Ramos (cell line): Measurements from ENCODE around the gene RFC2.

ENCODE experiments used
- in situ Hi-C: fragments of 300-500 bp; cut with MboI; formaldehyde crosslinking; loops from one replicate; pipeline ENCODE4 v1.14.3; 2022; ENCODE audit warnings: low sequenced_read_pairs; ENCODE audit not compliant: unreplicated experiment

RFC2 gene

DNA sequence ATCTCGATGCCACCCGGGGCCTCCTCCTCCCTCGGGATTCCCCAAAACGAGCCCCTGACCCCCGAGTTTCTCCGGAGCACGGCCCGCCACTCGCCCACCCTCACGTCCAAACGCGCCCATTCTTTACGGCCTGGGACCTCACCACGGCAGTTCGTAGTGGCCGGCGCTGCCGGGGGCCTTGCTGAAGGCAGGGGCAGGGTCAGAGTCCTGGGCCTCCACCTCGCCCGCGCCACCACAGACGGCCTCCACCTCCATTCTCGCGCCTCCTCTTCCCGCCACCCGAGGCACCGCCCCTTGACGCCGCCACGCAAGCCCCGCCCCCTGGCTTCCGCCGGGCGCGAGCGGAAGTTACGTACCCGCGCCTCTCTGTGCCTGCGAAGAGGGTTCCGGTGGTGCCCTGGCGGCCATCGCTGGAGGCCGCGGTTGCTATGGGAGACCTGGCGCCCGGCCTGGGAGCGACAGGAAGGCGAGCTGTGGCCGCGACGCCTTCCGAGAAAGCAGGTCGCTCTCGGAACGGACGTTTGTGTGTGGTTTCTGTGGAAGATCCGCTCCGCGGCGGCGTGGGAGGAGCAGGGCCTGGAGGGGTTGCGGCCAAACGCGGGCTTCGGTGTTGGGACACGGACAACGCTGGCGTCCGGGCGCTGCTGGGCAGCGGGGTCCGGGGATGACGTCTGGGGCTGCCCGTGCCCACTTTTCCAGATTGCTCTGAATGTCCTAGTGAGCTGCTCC, at the start of gene RFC2:
RFC2 (minus strand) TSS at position 271 of the 729 bp plus-strand sequence; CDS start at position 255, 16 bp downstream.
- in situ Hi-C loops, result no loop called here

DNA sequence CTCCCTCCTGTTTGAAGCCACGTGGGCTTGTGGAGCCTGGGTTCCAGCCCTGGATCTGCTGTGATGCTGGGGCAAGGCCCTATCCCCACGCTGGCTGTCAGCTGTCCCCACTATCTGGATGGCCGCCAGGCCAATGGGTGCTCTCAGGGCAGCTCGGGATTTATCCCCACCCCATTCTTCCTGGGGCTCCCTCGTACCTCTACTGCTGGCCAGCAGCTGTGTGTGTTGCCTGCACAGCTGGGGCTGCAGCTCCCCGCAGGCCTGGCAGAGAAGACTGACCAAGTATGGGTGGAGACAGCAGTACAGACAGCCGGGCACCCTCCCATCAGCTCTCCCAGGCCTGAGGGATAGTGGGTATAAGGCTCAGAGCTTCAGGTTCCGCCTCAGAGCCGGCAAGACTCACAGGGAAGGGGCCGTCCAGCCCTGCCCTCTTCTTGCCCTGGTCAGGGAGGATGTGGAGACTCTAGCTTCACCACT, 48.6 kb upstream of the RFC2 start:
- in situ Hi-C loops, result no loop called here

DNA sequence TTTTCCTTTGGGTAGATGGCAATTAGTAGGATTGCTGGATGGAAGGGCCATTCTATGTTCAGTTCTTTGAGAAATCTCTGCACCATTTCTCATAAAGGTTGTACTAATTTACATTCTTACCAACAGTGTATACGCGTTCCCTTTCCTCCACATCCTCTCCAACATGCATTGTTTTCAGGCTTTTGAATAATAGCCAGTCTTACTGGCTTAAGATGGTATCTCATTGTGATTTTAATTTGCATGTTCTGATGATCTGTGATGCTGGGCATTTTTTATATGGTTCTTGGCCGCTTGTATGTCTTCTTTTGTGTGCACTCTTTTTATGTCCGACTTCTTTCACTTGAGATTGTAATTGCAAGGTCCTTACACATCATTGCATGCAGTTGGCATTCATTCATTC, 46.7 kb upstream of the RFC2 start:
- in situ Hi-C loops, result no loop called here

DNA sequence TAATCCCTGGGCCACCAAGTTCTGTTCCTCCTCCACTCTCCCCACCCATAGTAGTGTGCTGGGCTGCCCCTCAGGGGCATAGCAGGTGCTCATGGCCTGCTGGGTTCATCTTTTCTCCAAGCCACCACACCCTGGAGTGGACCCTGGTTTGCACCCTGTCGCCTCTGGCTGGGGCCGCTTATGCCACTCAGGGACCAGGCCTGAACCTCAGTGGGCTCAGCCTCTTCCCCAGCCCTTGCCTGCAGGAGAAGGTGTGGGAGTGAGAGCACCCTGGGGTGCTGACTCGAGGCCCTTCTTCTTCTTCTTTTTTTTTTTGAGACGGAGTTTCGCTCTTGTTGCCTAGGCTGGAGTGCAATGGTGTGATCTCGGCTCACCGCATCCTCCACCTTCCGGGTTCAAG, 45.2 kb upstream of the RFC2 start:
- in situ Hi-C loops, result no loop called here

DNA sequence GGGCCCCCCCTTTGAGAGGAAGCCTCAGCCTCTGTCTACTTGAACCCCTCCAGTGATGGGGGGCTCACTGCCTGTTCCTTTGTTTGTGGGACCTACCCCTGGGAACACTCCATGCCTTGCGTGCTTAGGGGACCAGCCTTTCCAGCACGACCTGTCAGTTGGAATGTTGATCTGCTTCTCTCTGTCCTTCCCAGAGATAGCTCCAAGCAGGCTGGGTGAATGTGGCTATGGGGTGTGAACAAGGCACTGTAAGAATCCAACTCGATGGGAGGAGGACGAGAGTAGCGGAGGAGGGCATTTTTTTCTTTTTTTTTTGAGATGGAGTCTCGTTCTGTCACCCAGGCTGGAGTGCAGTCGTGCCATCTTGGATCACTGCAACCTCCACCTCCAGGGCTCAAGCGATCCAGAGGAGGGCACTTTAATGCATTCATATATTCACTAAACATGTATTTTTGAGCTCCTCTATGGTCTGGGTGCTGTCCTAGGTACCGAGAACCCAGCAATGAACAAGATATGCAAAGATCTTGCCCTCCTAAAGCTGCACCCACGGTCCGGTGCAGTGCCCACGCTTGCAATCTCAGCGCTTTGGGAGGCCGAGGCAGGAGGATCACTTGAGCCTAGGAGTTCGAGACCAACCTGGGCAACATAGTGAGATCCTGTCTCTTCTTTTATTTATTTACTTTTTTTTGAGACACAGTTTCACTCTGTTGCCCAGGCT, 43.5 kb upstream of the RFC2 start:
- in situ Hi-C loops, result no loop called here

DNA sequence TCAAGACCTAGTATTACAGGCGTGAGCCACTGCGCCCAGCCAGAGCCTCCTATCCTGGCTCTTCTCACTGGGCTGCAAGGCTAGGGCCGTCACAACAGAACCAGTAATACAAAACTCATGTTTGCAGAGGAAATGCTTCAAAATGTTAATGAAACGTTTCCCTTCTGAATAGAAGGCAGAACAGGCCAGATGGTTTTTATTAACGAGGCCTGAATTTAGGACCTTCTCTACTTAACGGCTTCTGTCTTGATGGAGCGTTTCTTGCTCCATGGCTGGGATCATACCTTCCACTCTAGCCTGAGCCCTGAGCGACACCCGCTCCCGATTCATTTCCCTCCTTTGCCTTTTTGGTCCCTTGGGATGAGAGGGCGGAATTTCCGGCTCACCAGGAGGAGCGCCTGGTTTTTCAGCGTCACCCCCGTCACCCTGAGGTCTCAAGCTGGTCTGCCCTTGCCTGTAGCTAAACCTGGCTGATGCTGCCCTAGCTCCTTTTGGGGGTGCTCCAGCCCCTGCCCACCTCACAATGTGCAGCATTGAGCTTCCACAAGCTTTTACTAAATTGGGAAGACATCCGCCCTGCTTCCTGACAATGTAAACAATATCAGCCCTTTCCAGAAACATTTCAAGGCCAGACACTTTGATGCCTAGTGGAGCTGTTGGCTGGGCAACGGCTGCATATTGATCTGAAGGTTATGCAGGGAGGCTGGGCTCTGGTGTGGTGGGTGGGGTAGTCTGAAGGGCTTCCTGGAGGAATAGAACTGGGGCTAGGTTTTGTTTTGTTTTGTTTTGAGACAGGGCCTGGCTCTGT, 40.2 kb upstream of the RFC2 start:
- in situ Hi-C loops, result no loop called here

DNA sequence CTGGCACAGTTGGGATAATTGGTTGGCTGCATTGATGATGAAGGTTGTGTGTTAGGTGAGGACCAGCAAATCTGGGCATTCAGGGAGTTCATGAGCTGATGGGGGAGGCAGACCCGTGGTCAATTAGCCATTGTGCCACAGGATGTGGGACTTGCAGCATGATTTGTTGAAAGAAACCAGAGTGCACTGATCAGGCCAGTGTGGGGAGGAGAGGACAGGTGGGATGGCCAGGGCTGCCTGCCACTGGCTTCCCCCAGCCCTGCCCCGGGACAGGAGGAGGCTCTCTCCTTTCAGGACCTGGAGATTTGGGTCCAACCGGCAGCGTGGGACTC, 39.3 kb upstream of the RFC2 start:
- in situ Hi-C loops, result no loop called here

DNA sequence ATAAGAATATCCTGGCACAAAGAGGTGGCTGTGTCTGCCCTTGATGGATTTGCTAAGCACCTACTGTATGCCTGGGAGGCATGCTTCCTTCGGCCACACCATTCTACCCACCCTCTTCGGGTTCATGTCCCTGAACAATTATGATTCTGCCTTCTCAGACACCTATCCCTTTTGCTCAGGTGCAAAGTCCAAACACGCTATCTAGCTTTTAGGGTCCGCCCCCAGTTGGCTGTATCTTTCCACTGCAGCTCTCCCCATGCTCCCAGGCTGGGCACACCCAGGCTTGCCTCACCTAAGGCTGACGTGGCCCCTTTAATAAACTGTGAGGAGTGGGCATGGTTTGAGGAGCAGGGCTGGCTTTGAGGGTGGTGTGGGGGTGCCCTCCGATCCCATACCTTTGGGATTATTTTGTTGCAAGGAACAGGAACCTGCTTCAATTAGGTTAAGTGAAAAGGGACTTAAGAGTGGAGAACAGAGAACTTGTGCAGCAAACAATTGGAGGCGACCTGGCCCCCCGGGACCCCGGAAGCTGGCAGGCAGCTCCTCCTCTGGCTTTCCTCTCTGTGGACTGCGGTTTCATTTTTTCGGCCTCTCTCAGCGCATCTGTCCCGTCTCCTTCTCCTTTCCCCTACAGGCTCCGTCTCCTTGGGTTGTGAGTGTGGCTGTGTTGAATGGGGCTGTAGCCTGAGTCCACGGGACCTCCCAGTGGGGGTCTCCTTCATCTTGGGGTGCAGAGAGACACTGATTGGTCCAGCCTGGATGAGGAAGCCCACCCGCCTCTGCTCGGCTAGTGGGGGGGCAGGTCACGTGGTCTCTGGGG, 38.8 kb upstream of the RFC2 start:
- in situ Hi-C loops, result no loop called here

DNA sequence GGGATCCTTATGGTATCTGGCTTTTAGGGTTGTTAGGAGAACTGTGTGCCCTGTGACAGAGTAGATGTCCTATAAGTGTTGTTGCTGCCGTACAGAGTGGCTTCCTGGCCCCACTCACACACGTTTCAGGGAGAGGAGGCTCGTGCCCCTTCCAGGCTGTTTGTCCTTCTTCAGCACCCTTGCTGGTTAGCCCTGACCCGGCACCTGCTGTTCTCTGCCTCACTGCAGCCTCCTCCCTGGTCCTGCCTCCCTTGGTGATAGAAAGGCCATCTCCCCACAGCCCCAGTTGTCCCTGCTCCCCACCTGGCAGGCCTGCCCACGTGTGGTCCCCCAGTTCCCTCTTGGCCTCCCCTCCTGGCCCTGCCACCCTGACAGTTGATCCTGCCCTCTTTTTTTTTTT, 37.3 kb upstream of the RFC2 start:
- in situ Hi-C loops, result no loop called here

DNA sequence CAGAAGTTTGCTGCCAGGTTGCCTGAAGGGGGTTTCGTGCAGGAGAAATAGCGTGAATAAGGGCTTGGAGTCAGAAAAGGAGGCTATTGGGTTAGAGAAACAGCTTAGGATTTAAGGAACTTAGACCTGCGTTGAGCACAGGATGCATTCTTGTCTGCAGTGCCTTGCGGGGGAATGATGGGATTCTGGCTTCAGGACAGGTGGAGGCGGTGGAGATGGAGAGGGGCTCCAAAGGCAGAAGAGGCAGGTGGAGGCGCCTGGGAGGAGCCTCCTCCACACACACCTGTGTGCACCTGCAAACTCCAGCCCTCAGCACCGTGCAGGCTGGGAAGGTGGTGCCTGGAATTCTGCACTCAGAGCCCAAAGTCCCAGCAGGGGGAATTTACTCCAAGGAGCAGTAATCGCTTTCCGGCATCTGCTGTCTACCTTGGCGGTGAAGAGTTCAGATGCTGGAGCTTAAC, 36.8 kb upstream of the RFC2 start:
- in situ Hi-C loops, result no loop called here

DNA sequence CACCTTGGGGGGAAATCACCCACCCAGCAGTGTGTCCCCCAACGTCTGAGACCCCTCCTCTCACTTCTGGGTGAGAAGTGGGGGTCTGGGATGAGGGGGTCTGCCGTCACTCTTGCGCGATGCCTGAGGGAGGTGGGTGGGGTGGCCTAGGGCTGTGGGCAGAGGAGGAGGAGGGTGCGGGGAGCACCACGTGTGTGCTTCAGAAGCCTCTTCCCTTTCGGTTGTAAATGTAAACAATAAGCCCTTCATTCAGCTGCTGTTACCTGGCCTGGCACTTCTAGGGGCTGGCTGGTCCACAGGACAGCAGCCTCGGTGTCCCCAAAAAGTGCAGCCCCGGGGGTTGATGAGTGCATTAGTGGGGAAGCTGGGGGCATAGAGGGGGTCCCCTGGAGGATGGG, 36.4 kb upstream of the RFC2 start:
- in situ Hi-C loops, result no loop called here

DNA sequence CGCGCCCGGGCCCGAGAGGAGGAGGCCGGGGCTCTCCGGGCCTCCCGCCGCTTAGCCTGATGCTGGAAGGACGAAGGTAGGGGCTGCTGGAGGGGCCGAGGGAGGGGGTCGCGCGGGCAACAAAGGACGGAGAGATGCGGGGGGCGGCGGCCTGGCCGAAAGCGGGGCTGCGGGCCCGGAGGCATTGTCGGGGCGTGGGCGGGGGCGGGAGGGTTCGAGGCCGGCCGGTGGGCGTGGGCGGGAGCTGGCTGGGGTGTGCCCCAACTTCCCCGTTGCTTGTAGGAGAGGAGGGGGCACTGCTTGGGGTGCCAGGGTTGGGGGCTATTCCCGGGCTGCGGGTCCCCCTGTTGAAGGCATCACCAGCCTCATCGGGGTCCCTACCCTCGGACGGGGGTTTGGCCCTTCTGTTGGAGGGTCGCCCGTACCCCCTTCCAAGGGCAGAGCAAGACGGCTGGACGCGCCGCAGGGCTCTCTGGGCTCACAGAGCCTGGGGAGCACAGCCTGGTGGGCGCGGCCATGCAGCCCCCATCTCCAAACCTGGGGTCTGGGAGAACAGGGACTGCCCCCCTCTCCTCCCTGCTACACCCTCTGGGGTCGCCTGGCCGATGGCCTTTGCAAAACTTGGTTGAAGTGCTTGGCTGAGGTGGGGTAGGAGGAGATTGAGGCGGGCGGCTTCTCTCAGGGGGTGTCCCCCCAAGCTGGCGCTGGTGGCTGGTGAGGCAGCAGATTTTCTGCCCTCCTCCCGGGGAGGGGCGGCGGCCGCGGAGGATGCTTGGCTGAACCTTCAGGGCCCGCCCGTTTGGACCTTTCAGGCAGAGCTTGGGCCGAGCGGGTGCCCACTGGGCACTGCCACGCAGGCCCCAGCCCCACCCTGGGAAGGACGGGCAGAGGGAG, 35.7 kb upstream of the RFC2 start:
- in situ Hi-C loops, result no loop called here

DNA sequence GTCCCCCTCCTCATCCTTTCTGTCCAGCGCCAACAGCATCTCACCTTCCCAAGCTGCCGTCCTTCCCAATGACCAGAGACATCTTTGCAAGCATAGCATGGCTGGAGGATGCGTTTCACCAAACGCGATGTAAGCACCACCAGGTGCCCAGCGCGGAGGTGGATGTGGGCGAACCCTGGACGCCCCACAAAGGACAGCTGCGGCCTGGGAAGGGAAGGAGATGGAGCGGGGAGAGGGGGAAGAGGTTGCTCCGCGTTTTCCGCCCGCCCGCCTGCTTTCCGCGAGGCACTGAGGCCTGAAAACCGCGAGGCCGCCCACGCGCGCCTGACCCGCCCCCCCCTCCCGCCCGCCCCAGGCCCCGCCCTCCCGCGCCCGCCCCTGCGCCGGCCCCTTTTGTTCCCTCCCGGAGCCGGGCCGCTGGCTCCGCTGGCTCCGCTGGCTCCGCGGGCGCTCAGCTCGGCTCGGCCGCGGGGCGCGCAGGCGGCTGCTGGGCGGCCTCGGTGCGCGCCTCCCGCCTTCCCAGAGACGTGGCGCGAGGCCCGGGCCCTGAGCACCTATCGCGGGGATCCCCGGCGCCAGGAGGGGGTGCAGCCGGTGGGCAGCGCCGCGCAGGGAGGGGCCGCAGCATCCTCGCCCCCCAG, 34.9 kb upstream of the RFC2 start, which contains the start of gene CLIP2:
CLIP2 (plus strand) TSS at position 390 of the 641 bp plus-strand sequence. CDS start 28,140 bp downstream, outside the sequence.
- in situ Hi-C loops, result no loop called here

DNA sequence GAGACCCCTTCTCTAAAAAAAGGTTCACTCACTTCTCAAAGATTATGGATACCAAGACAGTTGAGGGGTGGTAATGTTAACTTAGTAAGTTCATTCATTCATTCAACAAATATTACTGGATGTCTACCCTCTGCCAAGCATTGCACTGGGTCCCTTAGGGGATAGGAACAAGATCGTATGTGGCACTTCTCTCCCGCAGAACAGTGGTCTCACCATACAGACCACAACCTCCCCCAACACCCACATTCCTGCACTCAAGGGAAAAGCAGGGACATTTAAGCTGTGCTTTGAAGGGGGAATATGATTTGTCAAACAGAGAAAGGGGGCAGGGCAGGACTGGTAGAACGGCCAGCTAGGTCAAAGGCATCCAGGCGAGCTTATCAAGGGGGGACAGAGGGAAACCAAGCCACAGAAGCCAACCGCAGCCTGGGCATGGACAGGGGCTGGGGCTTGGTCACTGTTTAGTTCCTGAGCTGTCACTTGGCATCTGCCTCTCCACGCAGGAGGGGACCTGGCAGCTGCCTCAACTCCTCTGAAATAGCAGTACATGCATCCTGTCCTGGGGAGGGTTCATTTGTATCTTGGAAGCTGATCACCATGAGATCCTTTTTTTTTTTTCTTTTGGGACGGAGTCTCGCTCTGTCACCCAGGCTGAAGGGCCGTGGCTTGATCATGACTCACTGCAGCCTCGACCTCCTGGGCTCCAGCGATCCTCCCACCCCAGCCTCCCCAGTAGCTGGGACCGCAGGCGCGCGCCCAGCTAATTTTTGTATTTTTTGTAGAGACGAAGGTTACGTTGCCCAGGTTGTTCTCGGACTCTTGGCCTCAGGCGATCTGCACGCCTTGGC, 34.1 kb upstream of the RFC2 start:
- in situ Hi-C loops, result no loop called here

DNA sequence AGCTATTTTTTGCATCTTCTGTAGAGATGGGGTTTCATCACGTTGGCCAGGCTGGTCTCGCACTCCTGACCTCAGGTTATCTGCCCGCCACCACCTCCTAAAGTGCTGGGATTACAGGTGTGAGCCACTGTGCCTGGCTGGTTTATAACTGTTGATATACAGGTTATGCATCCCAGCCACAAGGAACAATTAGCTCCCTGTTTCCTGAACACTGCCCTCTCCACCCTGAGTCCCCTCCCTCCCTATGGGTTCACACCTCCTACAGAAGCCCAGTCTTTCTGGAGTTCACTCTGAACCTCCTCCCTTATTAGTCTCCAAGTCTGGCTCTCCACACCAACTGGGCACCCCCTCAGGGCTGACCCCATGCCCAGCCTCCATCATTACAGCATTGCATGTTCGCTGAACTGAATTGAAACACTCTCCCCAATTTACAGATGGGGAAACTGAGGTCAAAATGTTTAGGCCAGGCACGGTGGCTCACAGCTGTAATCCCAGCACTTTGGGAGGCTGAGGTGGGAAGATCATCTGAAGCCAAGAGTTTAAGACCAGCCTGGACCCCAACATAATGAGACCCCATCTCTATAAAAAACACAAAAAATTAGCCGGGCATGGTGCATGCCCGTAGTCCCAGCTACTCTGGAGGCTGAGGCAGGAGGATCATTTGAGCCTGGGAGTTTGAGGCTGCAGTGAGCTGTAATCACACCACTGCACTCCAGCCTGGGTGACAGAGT, 33.3 kb upstream of the RFC2 start:
- in situ Hi-C loops, result no loop called here

DNA sequence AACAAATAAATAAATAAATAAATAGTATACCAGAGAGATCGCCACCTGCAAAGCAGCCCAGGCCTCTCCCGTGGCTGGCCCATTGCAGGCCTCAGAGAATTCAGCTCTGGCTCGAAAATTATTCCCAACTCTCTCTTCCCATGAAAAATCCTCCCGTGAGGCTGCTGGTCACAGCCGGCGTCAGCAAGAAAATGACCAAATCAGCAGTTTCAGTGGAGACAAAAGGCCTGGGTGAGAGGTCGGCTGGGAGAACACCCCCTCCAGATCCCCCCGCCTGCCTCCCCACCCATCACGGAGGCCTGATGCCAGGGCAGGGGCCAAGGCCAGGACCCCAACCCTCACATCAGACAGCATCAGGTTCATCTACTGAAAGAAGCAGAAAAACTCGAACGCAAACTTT, 31.9 kb upstream of the RFC2 start:
- in situ Hi-C loops, result no loop called here

DNA sequence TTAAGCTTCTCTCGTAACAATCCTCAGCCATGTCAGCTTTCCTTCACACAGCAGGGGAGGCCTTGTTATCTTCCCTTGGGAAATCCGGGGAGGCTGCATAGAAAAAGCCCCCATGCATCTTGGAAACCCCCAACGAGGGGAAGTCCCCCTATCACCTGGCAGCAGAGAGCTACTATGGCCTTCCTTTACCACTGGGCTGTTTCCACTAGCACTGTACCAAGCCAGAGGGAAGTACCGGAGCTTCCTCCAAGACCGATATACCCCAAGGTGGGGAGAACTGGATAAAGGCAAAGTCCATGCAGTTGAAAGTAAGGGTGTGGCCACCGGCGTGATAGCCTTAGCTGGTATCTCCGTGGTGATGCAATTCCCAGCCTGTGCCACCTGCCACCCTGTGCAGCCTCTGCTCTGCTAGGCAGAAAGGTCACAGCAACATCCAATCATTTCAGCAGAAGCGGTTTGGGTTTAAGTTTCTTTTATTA, 30.6 kb upstream of the RFC2 start:
- in situ Hi-C loops, result no loop called here
